ENCODE measurements around the gene PBX1. TPM values are rescaled to one million over a fixed set of nuclear protein-coding genes. Genes with fewer than 3 reads are reported as not detected.
A peak's percentile ranks its signal among the peaks of the same experiment; 100 is the strongest.
"Not testable (repeated sequence)": the region's sequence is repeated elsewhere in the genome, so short reads cannot be mapped to it uniquely, and the experiment has no call there.

PBX1 gene
- total RNA-seq, 6 donors from 2014 or later, result 17.8 to 59.6 (median 38.3) TPM

DNA sequence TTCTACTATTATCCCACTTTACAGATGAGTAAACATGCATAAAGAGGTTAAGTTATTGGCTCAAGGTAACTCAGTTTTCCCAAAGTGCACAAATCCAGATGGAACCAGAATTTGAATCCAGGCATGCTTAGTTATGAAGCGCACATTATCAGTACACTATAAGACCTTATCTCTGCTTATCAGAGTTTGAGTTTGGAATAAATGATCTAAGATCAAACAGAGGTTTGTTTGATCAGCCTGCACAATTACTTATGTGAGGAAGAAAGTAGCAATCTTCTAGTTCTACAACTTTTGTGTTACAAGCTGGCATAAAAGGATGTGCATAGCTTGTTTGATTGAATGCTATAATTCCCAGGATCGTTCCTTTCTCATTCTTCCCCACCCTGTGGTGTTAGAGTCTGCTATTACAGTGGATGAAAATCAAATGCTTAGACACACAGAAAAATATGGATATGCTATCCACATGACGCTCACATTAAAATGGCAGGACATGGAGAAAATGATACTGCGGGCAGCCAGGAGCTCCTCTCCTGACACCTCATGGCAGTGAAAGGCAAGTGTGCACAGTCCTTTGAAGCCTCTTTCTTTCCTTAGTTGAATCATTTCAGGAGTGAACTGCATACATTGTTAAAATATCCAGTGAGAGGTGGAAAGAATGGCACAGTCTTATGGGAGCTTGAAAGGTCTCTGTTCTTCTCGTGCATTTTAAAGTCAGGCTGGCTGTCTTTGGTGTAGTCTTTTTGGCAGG is 23.9 kb upstream of the PBX1 start:
- no peaks in the 10 kb centered on the region for H3K9me3 ChIP-seq
- no peaks in the 10 kb centered on the region for H3K36me3 ChIP-seq
- WGBS, 2 donors, result 71 to 82% methylated on average over 5 of the region's 5 CpGs
- TF ChIP-seq, protein P1, sequence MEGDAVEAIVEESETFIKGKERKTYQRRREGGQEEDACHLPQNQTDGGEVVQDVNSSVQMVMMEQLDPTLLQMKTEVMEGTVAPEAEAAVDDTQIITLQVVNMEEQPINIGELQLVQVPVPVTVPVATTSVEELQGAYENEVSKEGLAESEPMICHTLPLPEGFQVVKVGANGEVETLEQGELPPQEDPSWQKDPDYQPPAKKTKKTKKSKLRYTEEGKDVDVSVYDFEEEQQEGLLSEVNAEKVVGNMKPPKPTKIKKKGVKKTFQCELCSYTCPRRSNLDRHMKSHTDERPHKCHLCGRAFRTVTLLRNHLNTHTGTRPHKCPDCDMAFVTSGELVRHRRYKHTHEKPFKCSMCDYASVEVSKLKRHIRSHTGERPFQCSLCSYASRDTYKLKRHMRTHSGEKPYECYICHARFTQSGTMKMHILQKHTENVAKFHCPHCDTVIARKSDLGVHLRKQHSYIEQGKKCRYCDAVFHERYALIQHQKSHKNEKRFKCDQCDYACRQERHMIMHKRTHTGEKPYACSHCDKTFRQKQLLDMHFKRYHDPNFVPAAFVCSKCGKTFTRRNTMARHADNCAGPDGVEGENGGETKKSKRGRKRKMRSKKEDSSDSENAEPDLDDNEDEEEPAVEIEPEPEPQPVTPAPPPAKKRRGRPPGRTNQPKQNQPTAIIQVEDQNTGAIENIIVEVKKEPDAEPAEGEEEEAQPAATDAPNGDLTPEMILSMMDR (IDR thresholded peaks at IDR 0.05), result no peak
- TF ChIP-seq POLR2A (IDR thresholded peaks at IDR 0.05) (no peak), POLR2AphosphoS5 (IDR thresholded peaks at IDR 0.05) (no peak), EP300 (IDR thresholded peaks at IDR 0.05) (no peak)
- ATAC-seq (ENCODE audit: low FRiP score in 2 of 2) (no peak), DNase-seq (no peak)
- H3K27me3 ChIP-seq, result no peaks in the 10 kb centered on the region
- no peak overlapping the region for H3K4me3 ChIP-seq
- no peak overlapping the region for H3K27ac ChIP-seq
- H3K4me1 ChIP-seq, result no peaks in the 10 kb centered on the region

DNA sequence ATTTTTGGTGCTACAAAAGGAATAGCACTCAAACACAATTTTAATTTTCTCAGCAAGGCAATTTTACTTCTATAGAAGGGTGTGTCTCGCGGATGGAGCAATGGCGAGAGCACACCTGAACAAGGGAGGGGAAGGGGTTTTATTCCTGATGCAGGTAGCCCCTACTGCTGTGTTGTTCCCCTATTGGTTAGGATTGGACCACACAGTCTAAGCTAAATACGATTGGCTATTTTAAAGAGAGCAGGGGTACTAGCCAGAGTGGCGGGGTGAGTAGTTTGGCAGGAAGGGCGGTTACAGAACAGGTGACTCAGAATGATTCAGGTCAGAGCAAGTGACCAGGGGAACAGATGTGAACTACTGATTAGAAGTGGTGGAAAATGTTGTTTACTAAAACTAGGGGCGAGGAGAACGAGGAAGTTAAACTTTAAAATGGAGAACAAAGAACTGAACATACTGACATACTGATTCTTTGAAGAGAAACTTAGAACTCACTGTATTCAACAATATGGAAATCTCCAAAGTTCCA is 6.5 kb upstream of the PBX1 start:
- not testable (repeated sequence) for H3K4me1 ChIP-seq; H3K27ac ChIP-seq; H3K9me3 ChIP-seq; DNase-seq; ATAC-seq (ENCODE audit: low FRiP score in 2 of 2); H3K27me3 ChIP-seq; H3K36me3 ChIP-seq; H3K4me3 ChIP-seq
- WGBS, 2 donors, result 85 to 96% methylated on average over 8 of the region's 8 CpGs

DNA sequence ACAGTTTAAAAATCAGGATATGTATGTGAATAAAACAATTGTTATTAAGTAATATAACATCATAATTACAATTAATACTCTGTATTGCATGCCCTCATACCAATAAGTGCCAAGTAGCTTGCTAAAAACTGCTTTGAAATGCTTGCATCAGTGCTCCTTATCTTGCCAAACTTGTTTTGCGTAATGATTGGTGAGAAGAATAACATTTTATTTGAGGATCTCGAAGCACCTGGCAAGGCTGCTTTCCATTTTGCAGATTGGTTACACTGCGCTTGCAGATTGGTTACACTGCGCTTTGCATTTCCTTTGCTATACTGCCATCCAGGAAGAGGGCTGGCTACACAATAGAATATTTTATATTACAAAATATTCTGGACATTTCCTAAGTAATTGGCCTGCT is 1.7 kb upstream of the PBX1 start:
- Histone ChIP-seq H3K4me3 (no peak overlapping the region), H3K4me1 (peaks cover 0 to 16% (median 4%) of the 10 kb centered on the region in 4 donors), H3K27ac (peak overlapping the region in 1 of 4 donors; percentile 73), H3K36me3 (no peaks in the 10 kb centered on the region), H3K27me3 (no peaks in the 10 kb centered on the region), H3K9me3 (peaks cover 0 to 5% (median 1%) of the 10 kb centered on the region in 4 donors)
- ATAC-seq (ENCODE audit: low FRiP score in 2 of 2), result no peak
- WGBS, 2 donors, result 52 to 58% methylated on average over 4 of the region's 4 CpGs
- no peak for TF ChIP-seq POLR2AphosphoS5 (IDR thresholded peaks at IDR 0.05)
- TF ChIP-seq POLR2A (IDR thresholded peaks at IDR 0.05), result no peak
- no peak for TF ChIP-seq EP300 (IDR thresholded peaks at IDR 0.05)
- TF ChIP-seq, protein P1 (IDR thresholded peaks at IDR 0.05), result no peak
- peak in 1 of 2 donors; percentile 37 for DNase-seq

DNA sequence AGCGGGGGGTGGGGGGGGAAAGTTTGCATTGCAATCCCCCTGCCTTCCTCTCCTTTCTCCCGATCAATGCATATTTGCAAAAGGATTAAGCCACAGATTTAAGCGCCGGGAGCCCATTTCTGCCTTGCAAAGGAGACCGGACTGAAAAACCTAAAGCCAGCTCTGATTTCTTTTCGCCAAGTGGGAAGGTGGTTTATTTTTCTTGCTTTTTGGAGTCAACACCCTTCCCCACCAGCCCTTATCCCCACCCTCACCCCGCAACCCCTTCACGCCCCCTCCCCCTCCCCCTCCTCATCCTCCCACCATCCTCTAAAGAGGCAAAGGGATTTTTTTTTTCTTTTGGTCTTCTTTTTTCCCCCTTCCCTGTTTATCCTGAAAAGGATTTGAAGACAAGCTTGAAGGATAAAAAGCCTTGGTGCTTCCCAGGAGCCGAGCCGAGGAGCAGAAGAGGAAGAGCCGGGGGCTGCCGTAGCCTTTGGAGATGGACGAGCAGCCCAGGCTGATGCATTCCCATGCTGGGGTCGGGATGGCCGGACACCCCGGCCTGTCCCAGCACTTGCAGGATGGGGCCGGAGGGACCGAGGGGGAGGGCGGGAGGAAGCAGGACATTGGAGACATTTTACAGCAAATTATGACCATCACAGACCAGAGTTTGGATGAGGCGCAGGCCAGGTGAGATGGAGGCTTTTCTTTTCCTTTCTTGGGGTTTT is 513 bp downstream of the PBX1 start:
- WGBS, 2 donors, result 1% methylated on average over 19 to 20 of the region's 20 CpGs
- H3K27ac ChIP-seq, result peak overlapping the region; percentile 60 to 89 (median 82)
- no peak for TF ChIP-seq POLR2A (IDR thresholded peaks at IDR 0.05)
- no peak for TF ChIP-seq POLR2AphosphoS5 (IDR thresholded peaks at IDR 0.05)
- TF ChIP-seq, protein P1 (IDR thresholded peaks at IDR 0.05), result no peak
- TF ChIP-seq EP300 (IDR thresholded peaks at IDR 0.05), result no peak
- H3K27me3 ChIP-seq, result no peaks in the 10 kb centered on the region
- peaks cover 0 to 21% (median 4%) of the 10 kb centered on the region in 4 donors for H3K4me1 ChIP-seq
- no peaks in the 10 kb centered on the region for H3K36me3 ChIP-seq
- DNase-seq (peak in 1 of 2 donors; percentile 54), ATAC-seq (ENCODE audit: low FRiP score in 2 of 2) (peak in 1 of 2 donors; percentile 38)
- H3K4me3 ChIP-seq, result peak overlapping the region; percentile 66 to 82 (median 75)
- no peaks in the 10 kb centered on the region for H3K9me3 ChIP-seq

DNA sequence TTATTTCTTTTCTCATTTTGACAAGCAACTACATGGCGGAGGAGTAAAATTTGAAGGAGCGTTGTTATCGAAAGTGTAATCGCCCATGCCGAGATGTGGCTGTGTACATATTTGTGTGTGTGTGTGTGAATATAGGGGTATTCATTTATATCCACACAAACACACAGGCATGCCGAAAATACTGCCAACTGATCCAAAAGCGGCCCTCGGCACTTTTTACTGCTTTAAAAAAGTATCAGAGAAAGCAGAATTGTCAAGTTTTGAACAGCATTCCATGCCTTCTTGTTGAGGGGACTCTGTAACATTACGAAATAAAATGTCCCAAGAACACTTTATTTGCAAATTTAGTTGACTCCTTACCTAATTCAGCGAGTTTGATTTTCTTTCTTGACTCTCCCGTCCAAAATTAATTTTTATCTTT is 1.1 kb downstream of the PBX1 start:
- H3K9me3 ChIP-seq, result no peaks in the 10 kb centered on the region
- peaks cover 0 to 23% (median 4%) of the 10 kb centered on the region in 4 donors for H3K4me1 ChIP-seq
- peak overlapping the region; percentile 60 to 89 (median 82) for H3K27ac ChIP-seq
- 1% methylated on average over 11 of the region's 11 CpGs for WGBS, 2 donors
- H3K4me3 ChIP-seq, result peak overlapping the region; percentile 66 to 82 (median 75)
- no peaks in the 10 kb centered on the region for H3K36me3 ChIP-seq
- no peaks in the 10 kb centered on the region for H3K27me3 ChIP-seq
- no peak for DNase-seq
- ATAC-seq (ENCODE audit: low FRiP score in 2 of 2), result no peak
- no peak for TF ChIP-seq POLR2A (IDR thresholded peaks at IDR 0.05)
- TF ChIP-seq, protein P1 (IDR thresholded peaks at IDR 0.05), result no peak
